H9 (cell line): Measurements from ENCODE around the gene SLC44A3. TPM values are rescaled to one million over a fixed set of nuclear protein-coding genes. Genes with fewer than 3 reads are reported as not detected.

Experiments used
- DNase-seq: peaks from one replicate; pipeline ENCODE4 v3.0.0-alpha.2; 2017
- H2AFZ ChIP-seq: one replicate; pipeline ENCODE4 v1.6.1; 2013; ENCODE audit warnings: mild to moderate bottlenecking, low read length, control low read depth, moderate library complexity
- H2AK5ac ChIP-seq: 2 replicates; pipeline ENCODE4 v1.6.1; 2013; ENCODE audit warnings: low read length, control low read depth, mixed read lengths; ENCODE audit not compliant: insufficient read length
- H2BK120ac ChIP-seq: one replicate; pipeline ENCODE4 v1.6.1; 2013; ENCODE audit warnings: low read depth, mild to moderate bottlenecking, low read length, control low read depth, inconsistent platforms; ENCODE audit not compliant: poor library complexity, severe bottlenecking
- H2BK12ac ChIP-seq: 2 replicates; pipeline ENCODE4 v1.6.1; 2013; ENCODE audit warnings: low read length, control low read depth, mixed read lengths, low read depth; ENCODE audit not compliant: insufficient read length
- H2BK15ac ChIP-seq: 2 replicates; pipeline ENCODE4 v1.6.1; 2013; ENCODE audit warnings: low read depth, low read length, control low read depth
- H2BK20ac ChIP-seq: one replicate; pipeline ENCODE4 v1.6.1; 2013; ENCODE audit warnings: low read depth, mild to moderate bottlenecking, low read length, control low read depth, inconsistent platforms; ENCODE audit not compliant: poor library complexity, severe bottlenecking
- H2BK5ac ChIP-seq: 2 replicates; pipeline ENCODE4 v1.6.1; 2013; ENCODE audit warnings: low read length, control low read depth, mixed read lengths; ENCODE audit not compliant: insufficient read length
- H3K14ac ChIP-seq: 2 replicates; pipeline ENCODE4 v1.6.1; 2013; ENCODE audit warnings: low read length, control low read depth; ENCODE audit not compliant: insufficient read depth
- H3K18ac ChIP-seq: 2 replicates; pipeline ENCODE4 v1.6.1; 2013; ENCODE audit warnings: low read depth, mild to moderate bottlenecking, mixed read lengths, low read length, control low read depth; ENCODE audit not compliant: insufficient read length
- H3K23ac ChIP-seq: 2 replicates; pipeline ENCODE4 v1.6.1; 2013; ENCODE audit warnings: low read length, control low read depth, mixed read lengths, low read depth; ENCODE audit not compliant: insufficient read length
- H3K23me2 ChIP-seq: 2 replicates; pipeline ENCODE4 v1.6.1; 2013; ENCODE audit warnings: low read depth, mild to moderate bottlenecking, mixed read lengths, low read length, control low read depth; ENCODE audit not compliant: insufficient read length, poor library complexity, severe bottlenecking
- H3K27ac ChIP-seq: 2 replicates; pipeline ENCODE4 v1.5.1; 2013; ENCODE audit warnings: low read length, control low read depth, mixed read lengths, low read depth; ENCODE audit not compliant: insufficient read length
- H3K27me3 ChIP-seq: 2 replicates; pipeline ENCODE4 v1.6.1; 2013; ENCODE audit warnings: low read length, control low read depth, inconsistent platforms; ENCODE audit not compliant: insufficient read depth
- H3K4ac ChIP-seq: 2 replicates; pipeline ENCODE4 v1.6.1; 2013; ENCODE audit warnings: low read depth, mild to moderate bottlenecking, control low read depth, inconsistent platforms, low read length, moderate library complexity
- H3K4me1 ChIP-seq: 2 replicates; pipeline ENCODE4 v1.6.1; 2013; ENCODE audit warnings: low read length, control low read depth, inconsistent platforms; ENCODE audit not compliant: insufficient read depth
- H3K4me2 ChIP-seq: 2 replicates; pipeline ENCODE4 v1.6.1; 2013; ENCODE audit warnings: low read length, control low read depth, mixed read lengths; ENCODE audit not compliant: insufficient read length, insufficient read depth
- H3K56ac ChIP-seq: 2 replicates; pipeline ENCODE4 v1.6.1; 2013; ENCODE audit warnings: low read depth, mild to moderate bottlenecking, mixed read lengths, low read length, control low read depth; ENCODE audit not compliant: insufficient read length
- H3K79me1 ChIP-seq: 2 replicates; pipeline ENCODE4 v1.6.1; 2013; ENCODE audit warnings: low read depth, mild to moderate bottlenecking, moderate library complexity, low read length, control low read depth, inconsistent platforms; ENCODE audit not compliant: insufficient read depth, poor library complexity, severe bottlenecking
- H3K79me2 ChIP-seq: 2 replicates; pipeline ENCODE4 v1.6.1; 2013; ENCODE audit warnings: low read length, control low read depth, inconsistent platforms; ENCODE audit not compliant: insufficient read depth
- H3K9ac ChIP-seq: 2 replicates; pipeline ENCODE4 v1.6.1; 2013; ENCODE audit warnings: low read length, control low read depth, mixed read lengths; ENCODE audit not compliant: insufficient read length; ENCODE audit errors: extremely low read depth
- H3K9me3 ChIP-seq: one replicate; pipeline ENCODE4 v1.6.1; 2013; ENCODE audit warnings: low read depth, low read length, inconsistent platforms; ENCODE audit not compliant: control insufficient read depth
- H3T11ph ChIP-seq: one replicate; pipeline ENCODE4 v1.6.1; 2013; ENCODE audit warnings: mild to moderate bottlenecking, low read length, control low read depth, inconsistent platforms
- H4K20me1 ChIP-seq: one replicate; pipeline ENCODE4 v1.6.1; 2013; ENCODE audit not compliant: control insufficient read depth, insufficient read length, insufficient read depth
- H4K5ac ChIP-seq: 2 replicates; pipeline ENCODE4 v1.6.1; 2013; ENCODE audit warnings: low read depth, mild to moderate bottlenecking, mixed read lengths, low read length, control low read depth; ENCODE audit not compliant: insufficient read length
- H4K8ac ChIP-seq: replicated peaks from 2 replicates; pipeline ENCODE4 v1.6.1; 2013; ENCODE audit warnings: low read length, control low read depth, mixed read lengths, low read depth; ENCODE audit not compliant: insufficient read length
- H4K91ac ChIP-seq: 2 replicates; pipeline ENCODE4 v1.6.1; 2013; ENCODE audit warnings: low read depth, mild to moderate bottlenecking, moderate library complexity, mixed read lengths, low read length, control low read depth; ENCODE audit not compliant: insufficient read length
- H3K27ac Mint-ChIP-seq, 3 experiments: 2 replicates in 2 of 3; 3 replicates in 1 of 3; pipeline ENCODE4 v1.8.0; 2020 to 2021; ENCODE audit warnings: mixed read lengths in 3 of 3, mild to moderate bottlenecking in 1 of 3, moderate library complexity in 1 of 3
- H3K27me3 Mint-ChIP-seq: 2 replicates; pipeline ENCODE4 v1.8.0; 2021; ENCODE audit warnings: low read depth, mild to moderate bottlenecking, moderate library complexity, mixed read lengths
- H3K36me3 Mint-ChIP-seq, 3 experiments: 2 replicates in 2 of 3; 3 replicates in 1 of 3; pipeline ENCODE4 v1.8.0; 2020 to 2021; ENCODE audit warnings: low read depth in 3 of 3, mixed read lengths in 3 of 3; ENCODE audit not compliant: insufficient read depth in 1 of 3
- H3K4me1 Mint-ChIP-seq, 2 experiments: 2 replicates each; pipeline ENCODE4 v1.8.0; 2020; ENCODE audit warnings: mixed read lengths in 2 of 2
- H3K4me3 Mint-ChIP-seq, 2 experiments: 2 replicates in 1 of 2; 3 replicates in 1 of 2; pipeline ENCODE4 v1.8.0; 2020 to 2021; ENCODE audit warnings: mild to moderate bottlenecking in 2 of 2, mixed read lengths in 2 of 2, moderate library complexity in 1 of 2
- H3K9me3 Mint-ChIP-seq, 2 experiments: 2 replicates in 1 of 2; 3 replicates in 1 of 2; pipeline ENCODE4 v1.8.0; 2020; ENCODE audit warnings: mild to moderate bottlenecking in 2 of 2, mixed read lengths in 2 of 2, moderate library complexity in 1 of 2
- CTCF ChIP-seq: fragments of 200-600 bp; sonication (generic); conservative IDR thresholded peaks from 3 replicates; pipeline ENCODE4 v1.8.0; 2021; ENCODE audit warnings: antibody characterized with exemption, mild to moderate bottlenecking
- WGBS: extraction: QIAGEN DNeasy Blood & Tissue Kit; methylation state at CpG from one replicate; pipeline ENCODE4 v1.1.7; 2013; ENCODE audit warnings: missing lambda C conversion rate, low lambda C conversion rate, mixed read lengths; ENCODE audit not compliant: insufficient read length; ENCODE audit errors: extremely low coverage; 5-methylcytosine and 5-hydroxymethylcytosine counted together
- total RNA-seq: library from RNA; stranded (reverse); gene quantifications from 2 replicates; pipeline ENCODE4 v1.2.1, GENCODE V29; 2021

SLC44A3 gene
- total RNA-seq, 1 experiment from 2014 or later, result 5.5 TPM

- Histone ChIP-seq H2BK15ac (no peak overlapping the region), H2AK5ac (no peak overlapping the region), H4K20me1 (no peaks in the 10 kb centered on the region), H3K4ac (no peak overlapping the region), H3K79me1 (no peaks in the 10 kb centered on the region), H3K18ac (no peak overlapping the region), H3K23me2 (no peaks in the 10 kb centered on the region), H2BK20ac (no peak overlapping the region), H4K5ac (no peak overlapping the region), H3K27ac (no peak overlapping the region), H3K79me2 (no peaks in the 10 kb centered on the region), H3K56ac (no peak overlapping the region), H2AFZ (no peak overlapping the region), H3K23ac (no peak overlapping the region), H3K14ac (no peak overlapping the region), H2BK12ac (no peak overlapping the region), H3T11ph (no peak overlapping the region), H2BK120ac (no peak overlapping the region), H3K9ac (no peak overlapping the region), H3K9me3 (no peaks in the 10 kb centered on the region), H3K4me1 (no peaks in the 10 kb centered on the region), H4K8ac (no peak overlapping the region), H3K4me2 (no peak overlapping the region), H2BK5ac (no peak overlapping the region), H3K27me3 (no peaks in the 10 kb centered on the region), H4K91ac (no peak overlapping the region)
- Mint-ChIP-seq H3K27me3 (no peaks in the 10 kb centered on the region), H3K36me3 (peaks cover 0 to 2% (median 0%) of the 10 kb centered on the region in 3 experiments; a peak in 1 of 7 replicates), H3K9me3 (no peaks in the 10 kb centered on the region), H3K4me3 (no peak overlapping the region), H3K27ac (no peak overlapping the region), H3K4me1 (peaks cover 0 to 10% of the 10 kb centered on the region in 2 experiments; a peak in 2 of 4 replicates)
- no peak for DNase-seq
- WGBS, result no CpG with 5 or more reads among the region's 5 CpGs
- peak; percentile 36; the same call in 1 of the 3 replicates for TF ChIP-seq CTCF
Observed at GRCh38 chr1:94792473-94793295, 27.5 kb upstream of the SLC44A3 start.
